Pons (tissue), 1 donor: Measurements from ENCODE around the gene FIZ1.
A peak's percentile ranks its signal among the peaks of the same experiment; 100 is the strongest.
"Not testable (repeated sequence)": the region's sequence is repeated elsewhere in the genome, so short reads cannot be mapped to it uniquely, and the experiment has no call there.

ENCODE experiments used
- DNase-seq: peaks from one replicate; pipeline ENCODE4 v3.0.0-alpha.2; 2016; ENCODE audit warnings: low spot score

FIZ1 gene

DNA sequence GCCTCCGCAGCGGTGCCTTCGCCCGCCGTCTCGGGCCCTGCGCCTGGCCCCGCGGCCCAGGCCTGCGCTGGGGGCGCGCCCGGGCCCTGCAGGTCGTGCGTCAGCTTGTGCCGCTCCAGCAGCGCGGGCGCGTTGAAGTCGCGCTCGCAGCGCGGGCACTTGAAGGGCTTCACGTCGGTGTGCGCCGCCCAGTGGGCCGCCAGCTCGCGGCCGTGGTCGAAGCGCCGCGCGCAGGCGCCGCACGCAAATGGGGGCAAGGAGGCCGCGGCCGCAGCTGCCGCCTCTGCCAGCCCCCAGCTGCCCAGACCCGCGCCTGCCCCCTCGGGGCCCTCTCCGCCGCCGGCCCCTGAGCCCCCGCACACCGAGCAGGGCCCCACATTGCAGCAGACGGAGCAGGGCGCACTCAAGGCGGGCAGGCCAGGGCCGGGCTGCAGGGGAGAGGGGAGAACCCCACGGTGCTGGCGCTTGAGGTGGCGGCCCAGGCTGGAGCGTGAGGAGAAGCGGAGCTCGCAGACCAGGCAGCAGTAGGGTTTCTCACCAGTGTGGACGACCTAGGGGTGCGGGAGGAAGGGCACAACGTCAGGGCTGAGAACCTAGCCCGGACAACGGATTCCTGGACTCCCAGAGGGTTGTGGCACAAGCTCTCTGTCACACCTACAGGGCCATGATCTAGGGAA lies 6.1 kb downstream of the FIZ1 start:
- DNase-seq: no peak

DNA sequence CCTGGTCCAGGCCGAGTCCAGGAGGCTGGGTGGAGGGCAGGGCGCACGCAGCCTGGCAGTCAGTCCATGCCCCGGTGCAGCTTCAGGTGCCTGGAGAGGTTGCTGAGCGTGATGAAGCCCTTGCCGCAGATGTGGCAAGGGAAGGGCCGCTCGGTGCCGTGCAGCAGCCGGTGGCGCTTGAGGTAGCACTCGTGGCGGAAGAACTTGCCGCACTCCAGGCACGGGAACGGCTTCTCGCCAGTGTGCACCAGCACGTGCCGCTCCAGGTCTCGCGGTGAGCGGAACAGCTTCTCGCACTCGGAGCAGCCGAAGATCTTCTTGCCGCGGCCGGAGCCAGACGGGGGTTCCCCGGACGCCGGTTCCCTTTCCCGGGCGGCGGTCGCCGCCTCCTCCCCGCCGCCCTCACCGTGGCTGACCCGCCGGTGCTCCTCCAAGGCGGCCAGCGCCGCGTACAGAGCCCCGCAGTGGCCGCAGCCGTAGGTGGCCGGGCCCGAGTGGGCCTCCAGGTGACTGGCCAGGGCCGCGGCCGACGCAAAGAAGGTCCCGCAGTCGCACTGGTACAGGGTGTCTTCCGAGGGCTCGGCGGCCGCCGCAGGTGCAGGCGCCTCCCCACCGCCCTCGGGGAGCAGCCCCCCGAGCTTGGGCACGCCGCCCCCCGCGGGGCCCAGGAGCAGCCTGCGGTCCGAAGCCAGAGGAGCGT lies 6.8 kb downstream of the FIZ1 start:
- DNase-seq: no peak

DNA sequence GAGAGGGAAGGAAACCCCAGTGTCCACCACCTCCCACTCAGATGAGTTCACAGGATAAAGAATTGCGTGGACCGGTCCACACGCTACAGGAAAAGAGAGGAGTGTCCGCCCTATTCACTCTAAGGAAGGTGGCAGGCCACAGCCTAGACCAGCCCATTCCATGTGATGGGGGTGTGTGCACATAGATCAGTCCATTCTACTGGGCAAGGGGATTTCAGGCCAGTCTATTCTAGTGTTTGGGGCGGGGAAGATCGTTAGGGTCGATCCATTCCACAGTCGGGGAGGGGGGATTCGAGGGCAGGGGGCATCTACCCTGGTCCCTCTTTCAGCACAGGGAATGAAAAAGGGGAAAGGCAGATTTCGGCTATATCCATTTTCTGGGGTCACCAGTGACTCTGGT lies 7.8 kb downstream of the FIZ1 start:
- DNase-seq: no peak

DNA sequence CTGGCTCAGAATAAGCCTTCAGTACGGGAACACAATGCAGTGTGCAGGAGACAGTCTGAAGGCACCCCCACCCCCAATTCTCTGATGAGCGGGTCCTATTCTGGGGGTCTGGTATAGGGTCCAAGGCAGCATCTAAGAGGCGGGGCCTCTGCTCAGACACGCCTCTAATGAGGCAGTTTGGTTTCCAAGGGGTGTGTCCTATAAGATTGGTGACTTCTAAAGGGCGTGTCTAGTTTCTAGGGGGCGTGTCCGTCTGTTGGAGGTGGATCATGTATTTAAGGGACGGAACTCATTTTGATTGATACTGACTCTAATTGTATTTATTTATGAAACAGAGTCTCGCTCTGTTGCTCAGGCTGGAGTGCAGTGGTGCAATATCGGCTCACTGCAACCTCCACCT lies 8.7 kb downstream of the FIZ1 start:
- no peak for DNase-seq

DNA sequence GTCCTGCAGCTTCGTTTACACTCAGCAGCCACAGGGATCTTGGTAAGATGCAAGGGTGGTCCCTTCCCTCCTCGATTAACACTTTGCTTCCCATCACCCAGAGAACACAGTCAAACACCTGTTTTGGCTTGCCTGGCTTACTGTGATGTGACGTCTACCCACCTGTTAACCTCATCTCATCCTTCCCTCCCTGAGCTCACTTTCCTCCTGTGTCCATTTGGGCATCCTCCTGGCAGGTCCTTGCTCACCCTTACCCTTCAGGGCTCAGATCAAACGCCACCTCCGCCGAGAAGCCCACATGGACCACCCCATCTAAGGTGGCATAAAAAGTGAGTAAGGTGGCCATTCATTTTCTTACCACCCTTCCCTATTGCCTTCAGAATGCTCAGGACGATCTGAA lies 9.2 kb downstream of the FIZ1 start:
- no peak for DNase-seq

DNA sequence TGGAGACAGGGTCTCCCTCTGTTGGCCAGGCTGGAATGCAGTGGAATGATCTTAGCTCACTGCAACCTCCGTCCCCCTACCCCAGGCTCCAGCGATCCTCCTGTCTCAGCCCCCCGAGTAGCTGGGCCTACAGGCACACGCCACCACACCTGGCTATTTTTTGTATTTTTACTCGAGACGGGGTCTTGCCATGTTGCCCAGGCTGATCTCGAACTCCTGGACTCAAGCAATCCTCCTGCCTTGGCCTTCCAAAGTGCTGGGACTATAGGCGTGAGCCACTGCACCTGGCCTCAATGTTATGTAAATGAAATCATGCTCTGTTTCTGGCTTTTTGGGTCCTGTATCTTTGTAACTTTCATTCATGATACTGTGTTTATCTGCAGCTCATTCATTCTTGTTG lies 10.6 kb downstream of the FIZ1 start:
- DNase-seq: no peak

DNA sequence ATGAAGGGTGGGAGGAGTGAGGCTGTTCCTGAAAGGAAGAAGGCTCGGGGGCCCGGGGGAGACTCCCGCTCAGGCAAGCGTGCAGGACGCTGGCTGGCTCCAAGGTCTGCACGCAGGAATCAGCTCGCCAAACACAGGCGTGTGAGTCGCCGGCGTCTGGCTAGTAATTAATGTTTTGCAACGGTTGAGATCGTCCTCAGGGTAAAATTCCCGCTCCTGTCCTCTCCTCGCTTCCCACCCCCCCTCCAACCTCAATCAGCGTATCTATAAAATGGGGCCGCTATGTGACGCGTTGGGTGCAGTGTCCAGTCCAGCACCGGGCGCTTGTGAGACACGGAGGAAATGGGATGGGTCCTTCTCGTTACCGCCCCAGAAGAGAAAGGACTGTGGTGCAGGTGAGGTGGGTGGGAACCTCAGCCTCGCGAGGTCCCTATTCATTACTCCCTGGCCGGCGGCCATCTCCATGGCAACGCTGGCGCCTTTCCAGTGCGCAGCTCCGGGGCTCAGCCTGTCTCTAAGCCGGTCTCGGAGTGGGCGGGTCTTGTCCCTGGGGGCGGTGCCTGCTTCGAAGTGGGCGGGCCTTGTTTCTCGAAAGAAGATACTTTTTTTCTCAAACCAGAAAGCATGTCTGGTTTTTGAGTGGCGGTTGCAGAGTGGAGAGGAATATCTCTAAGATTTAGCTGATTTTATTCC lies 12.2 kb downstream of the FIZ1 start:
- peak; percentile 89 for DNase-seq

DNA sequence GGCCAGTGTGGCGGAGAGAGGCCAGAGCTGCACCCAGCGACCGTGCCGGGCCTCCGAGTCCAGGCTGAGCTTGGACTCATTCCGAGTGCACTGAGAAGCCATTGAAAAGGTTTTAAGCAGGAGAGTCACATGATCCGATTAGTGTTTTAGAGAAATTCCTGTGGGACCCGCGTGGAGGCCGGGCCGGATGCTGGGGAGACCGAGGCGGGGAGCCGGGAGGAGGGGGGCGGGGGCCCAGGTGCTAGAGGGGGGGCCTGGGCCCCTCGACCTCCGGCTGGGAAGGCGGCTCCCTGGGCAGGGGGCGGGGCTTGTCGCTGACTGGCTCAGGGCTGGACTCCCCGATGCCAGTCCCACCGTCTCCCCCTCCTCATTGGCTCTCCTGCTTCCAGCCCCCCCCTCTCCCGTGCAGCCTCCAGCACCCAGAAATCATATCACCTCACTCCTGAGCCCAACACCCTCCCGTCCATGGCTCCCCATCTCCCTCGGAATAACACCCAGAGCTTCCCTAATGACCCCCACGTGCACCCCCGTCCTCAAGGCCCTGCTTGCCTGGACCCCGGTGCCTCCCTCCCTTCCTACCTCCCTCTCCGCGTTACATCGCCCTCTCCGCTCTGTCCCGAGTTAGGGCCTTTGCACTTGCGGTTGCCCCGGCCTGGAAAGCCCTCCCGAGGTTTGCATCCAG lies 13.5 kb downstream of the FIZ1 start:
- peak; percentile 37 for DNase-seq

DNA sequence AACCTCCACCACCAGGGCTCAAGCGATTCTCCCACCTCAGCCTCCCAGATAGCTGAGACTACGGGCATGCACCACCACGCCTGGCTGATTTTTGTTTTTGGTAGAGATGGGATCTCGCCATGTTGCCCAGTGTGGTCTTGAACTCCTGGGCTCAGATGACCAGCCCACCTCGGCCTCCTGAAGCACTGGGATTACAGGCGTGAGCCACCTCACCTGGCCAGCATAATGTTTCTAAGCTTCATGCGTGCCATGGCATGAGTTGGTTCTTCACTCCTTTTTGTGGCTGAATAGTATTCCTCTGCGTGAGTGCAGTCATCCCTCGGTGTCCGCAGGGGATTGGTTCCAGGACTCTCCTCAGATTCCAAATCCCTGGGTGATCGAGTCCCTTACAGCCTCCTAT lies 14.4 kb downstream of the FIZ1 start:
- no peak for DNase-seq

DNA sequence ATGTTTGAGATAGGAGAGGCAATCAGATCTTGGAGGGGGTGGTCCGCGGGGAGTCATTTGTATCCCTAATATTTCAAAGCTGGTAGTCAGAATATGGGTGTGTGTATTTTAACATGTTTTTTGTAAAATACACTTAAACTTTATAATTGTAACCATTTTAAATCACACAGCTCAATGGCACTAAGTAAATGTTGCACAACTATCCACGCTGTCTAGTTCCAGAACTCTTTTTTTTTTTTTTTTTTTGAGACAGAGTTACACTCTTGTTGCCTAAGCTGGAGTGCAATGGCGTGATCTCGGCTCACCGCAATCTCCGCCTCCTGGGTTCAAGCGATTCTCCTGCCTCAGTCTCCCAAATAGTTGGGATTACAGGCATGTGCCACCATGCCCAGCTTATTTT lies 15.4 kb downstream of the FIZ1 start:
- not testable (repeated sequence) for DNase-seq

DNA sequence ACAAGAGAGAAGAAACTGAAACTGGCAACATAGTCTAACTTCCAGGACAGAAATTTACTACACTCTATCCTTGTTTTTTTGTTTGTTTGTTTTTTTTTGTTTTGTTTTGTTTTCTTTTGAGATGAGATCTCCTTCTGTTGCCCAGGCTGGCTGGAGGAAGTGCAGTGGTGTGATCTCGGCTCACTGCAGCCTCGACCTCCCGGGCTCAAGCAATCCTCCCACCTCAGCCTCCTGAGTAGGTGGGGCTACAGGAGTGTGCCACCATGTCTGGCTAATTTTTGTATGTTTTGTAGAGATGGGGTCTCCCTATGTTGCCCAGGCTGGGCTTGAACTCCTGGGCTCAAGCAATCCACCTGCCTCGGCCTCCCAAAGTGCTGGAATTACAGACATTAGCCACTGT lies 17.0 kb downstream of the FIZ1 start:
- DNase-seq: not testable (repeated sequence)

DNA sequence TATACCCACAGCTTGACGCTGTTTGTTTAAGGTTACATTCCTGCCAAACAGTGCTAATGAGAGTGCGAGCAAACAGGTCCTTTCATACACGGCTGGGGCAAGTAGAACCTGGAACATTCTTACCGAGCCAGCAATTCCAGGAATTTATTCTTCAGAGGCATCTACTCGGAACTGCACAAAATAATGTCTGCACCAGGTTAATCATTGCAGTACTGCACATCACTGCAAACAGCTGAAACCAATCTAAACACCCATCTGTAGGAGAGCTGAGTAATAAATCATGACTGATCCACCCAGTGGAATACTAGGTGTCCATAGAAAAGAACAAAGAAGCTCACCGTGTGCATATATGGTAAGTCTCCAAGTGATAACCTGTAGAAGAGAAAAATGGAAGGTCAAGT lies 17.5 kb downstream of the FIZ1 start:
- peak; percentile 28 for DNase-seq

DNA sequence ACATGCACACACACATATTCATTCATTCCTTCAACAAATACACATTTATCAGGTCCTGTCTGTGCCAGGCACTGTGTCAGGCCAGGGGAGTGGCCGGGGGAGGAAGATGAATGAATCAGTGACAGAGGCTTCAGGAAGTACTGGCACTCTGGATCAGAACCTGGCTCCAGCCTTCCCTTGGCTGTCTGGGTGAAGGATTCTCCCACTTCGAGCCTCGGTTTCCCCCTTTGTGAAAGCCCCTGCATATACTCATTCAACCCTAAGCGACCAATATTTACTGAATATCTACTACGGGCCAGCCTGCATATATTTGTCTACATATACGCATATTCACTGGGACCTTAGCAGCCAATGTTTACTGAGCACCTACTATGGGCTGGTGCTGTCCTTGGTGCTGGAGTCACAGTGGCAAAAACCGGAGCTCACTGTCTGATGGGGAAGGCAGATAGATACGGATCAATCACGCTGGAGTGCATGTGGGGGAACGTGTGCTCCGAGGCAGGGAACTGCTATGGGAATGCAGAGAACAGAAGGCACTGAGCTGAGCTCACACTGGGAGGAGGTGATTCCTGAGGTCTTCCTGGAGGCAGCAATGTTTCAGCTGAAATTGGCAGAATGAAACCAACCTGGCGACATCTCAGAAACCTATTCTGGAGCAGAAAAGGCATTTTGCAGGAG lies 18.0 kb downstream of the FIZ1 start:
- peak; percentile 16 for DNase-seq

DNA sequence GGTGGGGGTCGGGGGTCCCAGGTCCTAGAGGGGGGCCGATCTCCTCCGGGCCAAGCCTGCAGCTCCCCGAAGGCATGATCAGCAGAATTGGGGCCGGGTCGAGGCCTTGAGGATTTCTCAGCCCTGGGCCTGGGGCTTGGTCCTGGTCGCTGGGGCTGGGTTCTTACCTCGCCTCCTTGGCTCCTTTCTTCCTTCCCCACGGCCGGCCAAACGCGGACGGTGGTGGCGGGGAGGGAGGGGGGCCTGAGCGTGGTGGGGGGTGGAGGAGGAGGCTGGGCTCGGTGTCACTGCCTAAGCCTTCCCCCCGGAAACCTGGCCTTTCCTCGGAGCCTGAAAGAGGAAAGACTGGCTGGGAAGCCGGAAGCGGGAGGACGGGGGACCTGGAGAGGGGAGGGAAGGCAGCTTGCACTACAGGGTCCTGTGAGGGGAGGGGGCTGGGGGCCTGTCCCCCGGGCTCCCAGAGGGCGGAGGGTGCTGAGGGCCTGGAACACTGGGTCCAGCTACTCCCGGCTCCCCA lies 18.6 kb downstream of the FIZ1 start, which contains the start of gene ZNF579:
TSS of gene ZNF579 (minus strand) at position 221 of the 517 bp plus-strand sequence. CDS start 1,209 bp downstream, outside the sequence.
- DNase-seq: peak; percentile 82

DNA sequence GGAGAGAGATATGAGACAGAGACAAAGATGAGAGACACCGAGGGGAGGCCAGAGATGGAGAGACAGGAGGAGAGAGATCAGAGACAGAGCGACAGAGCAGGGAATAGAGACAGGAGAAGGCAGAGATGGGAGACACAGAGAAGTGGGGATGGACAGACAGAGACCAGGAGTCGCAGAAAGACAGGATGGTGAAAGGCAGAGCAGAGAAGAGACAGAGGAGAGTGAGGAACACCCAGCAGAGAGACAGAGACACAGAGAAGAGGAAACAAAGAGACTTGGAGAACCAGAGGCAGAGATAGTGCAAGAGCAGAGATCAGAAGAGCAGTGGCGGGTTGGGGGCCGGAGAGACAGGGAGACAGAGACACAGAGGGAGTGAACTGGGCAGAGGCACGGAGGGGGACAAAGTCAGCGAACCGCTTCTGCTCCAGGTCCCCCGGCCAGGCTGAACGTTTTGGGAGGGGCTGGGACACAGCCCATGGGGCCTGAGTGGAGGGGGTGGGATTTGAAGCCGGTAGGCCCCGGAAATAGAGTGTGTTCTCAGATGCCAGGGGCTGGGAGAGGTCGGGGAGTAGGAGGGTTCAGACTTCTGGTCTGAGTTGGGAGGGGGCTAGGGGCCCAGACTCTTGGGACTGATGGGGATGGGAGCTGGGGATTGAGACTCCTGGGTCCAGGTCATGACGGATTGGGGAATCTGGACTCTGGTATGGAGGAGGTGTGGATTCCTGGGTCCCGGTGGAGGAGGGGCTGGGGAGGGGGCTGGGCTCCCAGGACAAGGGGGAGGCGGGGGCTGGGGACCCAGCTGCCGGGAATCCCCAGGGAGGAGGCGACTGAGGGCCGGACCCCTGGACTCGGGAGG lies 19.3 kb downstream of the FIZ1 start:
- DNase-seq: no peak

DNA sequence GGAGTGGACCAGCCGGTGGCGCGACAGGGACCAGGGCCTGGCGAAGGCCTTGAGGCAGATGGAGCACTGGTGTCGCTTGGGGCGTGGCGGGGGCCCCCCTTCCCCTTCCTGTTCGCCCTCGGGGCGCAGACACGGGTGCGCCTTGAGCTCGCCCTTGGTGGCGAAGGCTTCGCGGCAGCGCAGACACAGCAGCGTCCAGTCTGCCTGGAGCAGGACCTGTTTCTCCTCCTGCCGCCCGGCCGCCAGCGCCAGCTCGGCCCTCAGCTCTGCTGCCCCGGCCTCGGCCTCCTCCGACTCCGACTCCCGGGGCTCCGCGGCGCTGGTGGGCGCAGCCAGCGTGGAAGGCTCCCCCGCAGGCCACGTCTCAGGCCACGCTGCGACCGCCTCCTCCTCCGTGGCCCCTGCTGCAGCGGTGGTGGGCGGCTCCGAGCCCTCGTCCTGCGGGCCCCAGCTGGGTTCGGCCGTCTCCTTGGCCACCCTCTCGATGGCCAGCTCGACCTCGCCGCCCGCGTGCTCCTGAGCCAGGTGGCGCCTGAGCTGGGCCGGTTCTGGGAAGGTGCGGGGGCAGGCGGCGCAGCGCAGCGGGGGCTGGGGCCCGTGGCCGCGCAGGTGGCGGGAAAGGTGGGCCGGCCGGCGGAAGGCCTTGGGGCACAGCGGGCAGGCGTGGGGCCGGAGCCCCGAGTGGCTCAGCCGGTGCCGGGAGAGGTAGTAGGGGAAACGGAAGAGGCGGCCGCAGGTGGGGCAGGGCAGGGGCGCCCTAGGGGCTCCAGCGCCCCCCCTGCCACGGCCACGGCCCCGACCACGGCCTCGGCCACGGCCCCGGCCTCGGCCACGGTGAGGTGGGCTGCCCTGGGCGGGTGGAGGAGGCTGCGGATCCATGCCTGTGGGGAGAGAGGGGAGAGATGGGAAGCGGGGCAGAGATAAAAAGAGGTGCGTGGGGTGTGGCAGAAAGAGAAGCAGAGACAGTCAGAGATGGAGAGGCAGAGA lies 20.3 kb downstream of the FIZ1 start:
- no peak for DNase-seq

DNA sequence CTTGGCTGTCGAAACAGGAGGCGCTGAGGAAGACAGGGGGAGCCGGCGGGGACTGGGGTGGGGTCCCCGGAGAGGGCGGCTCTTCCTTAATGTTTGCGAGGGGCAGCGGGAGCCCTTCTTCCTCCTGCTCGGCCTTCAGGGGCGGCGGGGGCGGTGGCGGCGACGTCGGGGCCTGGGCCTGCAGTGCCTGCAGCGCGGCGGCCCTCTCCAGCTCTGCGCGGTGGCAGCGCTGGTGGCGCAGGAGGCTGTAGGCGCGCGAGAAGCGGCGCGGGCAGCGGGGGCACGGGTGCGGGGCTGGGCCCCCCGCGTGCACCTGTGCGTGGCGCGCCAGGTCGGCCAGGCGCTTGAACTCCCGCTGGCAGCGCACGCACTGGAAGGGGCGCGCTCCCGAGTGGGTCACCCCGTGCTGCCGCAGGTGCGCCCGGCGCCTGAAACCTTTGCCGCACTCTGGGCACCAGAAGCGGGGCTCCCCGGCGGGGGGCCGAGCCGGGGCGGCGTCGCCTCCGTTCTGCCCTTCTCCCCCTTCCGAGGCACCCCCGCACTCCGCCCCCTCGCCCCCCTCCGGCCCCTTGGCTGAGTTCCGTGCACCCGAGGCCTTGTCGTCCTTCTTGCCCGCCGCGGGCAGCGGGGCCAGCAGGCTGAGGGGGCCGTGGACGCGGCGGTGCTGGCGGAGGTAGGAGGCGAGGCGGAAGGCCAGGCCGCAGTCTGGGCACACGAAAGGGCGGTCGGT lies 21.1 kb downstream of the FIZ1 start:
- no peak for DNase-seq

DNA sequence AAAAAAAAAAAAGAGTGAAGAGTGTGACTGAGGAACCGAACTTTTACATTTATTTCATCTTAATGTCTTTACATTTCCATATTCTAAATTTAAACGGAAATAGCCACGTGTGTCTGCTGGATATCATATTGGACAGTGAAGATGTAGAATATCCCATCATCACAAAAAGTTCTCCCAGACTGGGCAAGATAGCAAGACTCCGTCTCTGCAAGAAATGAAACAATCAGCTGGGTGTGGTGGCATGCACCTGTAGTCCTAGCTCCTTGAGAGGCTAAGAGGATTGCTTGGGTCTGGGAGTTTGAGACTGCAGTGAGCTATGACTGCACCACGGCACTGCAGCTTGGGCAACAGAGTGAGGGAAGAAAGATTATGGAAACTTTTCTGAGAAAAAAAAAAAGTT lies 22.6 kb downstream of the FIZ1 start:
- no peak for DNase-seq

DNA sequence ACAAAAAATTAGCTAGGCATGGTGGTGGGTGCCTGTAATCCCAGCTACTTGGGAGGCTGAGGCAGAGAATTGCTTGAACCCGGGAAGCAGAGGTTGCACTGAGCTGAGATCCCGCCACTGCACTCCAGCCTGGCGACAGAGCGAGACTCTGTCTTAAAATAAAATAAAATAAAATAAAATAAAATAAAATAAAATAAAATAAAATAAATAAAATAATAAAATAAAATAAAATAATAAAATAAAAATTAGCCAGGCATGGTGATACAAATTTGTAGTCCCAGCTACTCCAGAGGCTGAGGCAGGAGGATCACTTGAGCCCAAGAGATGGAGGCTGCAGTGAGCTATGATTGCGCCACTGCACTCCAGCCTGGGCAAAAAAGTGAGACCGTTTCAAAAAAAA lies 25.4 kb downstream of the FIZ1 start:
- DNase-seq: not testable (repeated sequence)
